ENCODE results near the gene AIMP1. TPM values are rescaled to one million over a fixed set of nuclear protein-coding genes. Genes with fewer than 3 reads are reported as not detected.
A peak's percentile ranks its signal among the peaks of the same experiment; 100 is the strongest.

AIMP1 gene
- 10 to 100 TPM; 47.0 to 51.9 TPM for total RNA-seq
- polyA plus RNA-seq, result 10 to 100 TPM; 72.6 to 95.9 TPM

DNA sequence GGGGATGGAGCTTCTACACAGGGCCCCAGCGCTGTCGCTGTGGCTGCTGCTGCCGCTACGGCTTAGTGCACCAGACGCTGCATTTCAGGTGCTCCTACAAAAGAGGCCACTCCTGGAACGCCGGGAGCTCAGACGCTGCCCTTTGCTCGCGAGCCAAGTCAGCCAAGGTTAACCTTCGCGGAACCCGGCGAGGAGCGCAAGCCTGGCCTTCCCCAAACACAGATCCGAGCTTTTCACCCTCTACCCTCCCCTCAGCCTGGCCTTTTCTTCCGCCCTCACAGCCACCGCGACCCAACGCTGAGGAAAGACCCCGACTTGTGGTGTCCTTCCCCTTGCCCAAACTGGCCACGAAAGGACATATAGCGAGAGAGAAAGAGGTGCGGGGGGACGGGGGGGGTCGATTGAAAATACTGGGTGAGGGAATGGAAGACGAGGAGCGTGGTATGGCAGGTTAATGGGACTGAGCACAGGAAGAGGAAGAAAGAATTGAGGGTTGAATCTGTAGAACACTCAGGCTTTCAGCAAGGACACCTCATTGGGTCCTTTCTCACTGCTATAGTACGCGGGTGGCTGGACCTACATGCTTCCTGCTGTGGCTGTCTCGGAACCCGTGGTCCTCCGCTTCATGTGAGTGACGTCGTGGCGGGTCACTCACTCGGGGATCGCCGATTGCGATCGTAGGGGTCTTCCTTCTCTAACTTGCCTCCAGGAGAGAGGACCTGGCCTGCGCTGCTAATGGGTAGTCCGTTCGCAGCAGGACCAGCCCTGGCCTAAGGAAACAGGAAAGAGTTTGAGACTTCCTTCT is at the start of gene AIMP1, which contains the start of gene TBCK:
Gene AIMP1, plus strand, starts transcription at position 583 of the 805 bp plus-strand sequence. CDS start 8,460 bp downstream, outside the sequence.
Gene TBCK, minus strand, starts transcription at position 242 of the 805 bp plus-strand sequence. CDS start 7,249 bp downstream, outside the sequence.
- peak within 1 kb of the TSS; percentile 96 for H3K27ac ChIP-seq (ENCODE audit: low read depth, low read length)
- H3K4me3 ChIP-seq (ENCODE audit: low read length in 2 of 2), result peak within 1 kb of the TSS; percentile 91 to 94
- H3K27me3 Mint-ChIP-seq, result no peaks in the 10 kb centered on the region
- CTCF ChIA-PET (ENCODE audit: partially characterized antibody), result interaction anchor here (1.8 kb wide), 1 partner anchor 12 kb away, joined by 6 read pairs; no protein-coding TSS in a partner anchor
- no peak within 1 kb of the TSS for H3K27ac Mint-ChIP-seq
- peak; percentile 90 to 93 (median 92) for DNase-seq
- peaks cover 11 to 14% of the 10 kb centered on the region in 2 donors for H3K36me3 Mint-ChIP-seq
- H3K36me3 ChIP-seq (ENCODE audit: insufficient read depth, low read length), result no peaks in the 10 kb centered on the region
- no peak within 1 kb of the TSS for H3K4me3 Mint-ChIP-seq
- H3K9me3 Mint-ChIP-seq, result peaks cover 0 to 5% (median 0%) of the 10 kb centered on the region in 8 donors
- peaks cover 41% of the 10 kb centered on the region for H3K4me1 ChIP-seq (ENCODE audit: insufficient read depth, low read length)
- H3K4me1 Mint-ChIP-seq, result peaks cover 22 to 44% (median 23%) of the 10 kb centered on the region in 4 donors
- intact Hi-C loops (cut with micrococcal nuclease), result loop anchor here (1.0 to 10.0 kb wide), 4 partner anchors 608 to 1669 kb away; partner anchors contain the start of genes GSTCD, HADH, INTS12 and PAPSS1
- POLR2A ChIA-PET (ENCODE audit: partially characterized antibody), result interaction anchor here (0.7 to 1.3 kb wide), 10 partner anchors 11 to 1404 kb away, joined by 3 to 13 read pairs (median 4); partner anchors contain the start of genes PAPSS1 and PPA2
- H3K27me3 ChIP-seq (ENCODE audit: insufficient read depth, low read length), result no peaks in the 10 kb centered on the region
- no peaks in the 10 kb centered on the region for H3K9me3 ChIP-seq (ENCODE audit: control insufficient read depth in 1 of 2, low read length in 2 of 2)

DNA sequence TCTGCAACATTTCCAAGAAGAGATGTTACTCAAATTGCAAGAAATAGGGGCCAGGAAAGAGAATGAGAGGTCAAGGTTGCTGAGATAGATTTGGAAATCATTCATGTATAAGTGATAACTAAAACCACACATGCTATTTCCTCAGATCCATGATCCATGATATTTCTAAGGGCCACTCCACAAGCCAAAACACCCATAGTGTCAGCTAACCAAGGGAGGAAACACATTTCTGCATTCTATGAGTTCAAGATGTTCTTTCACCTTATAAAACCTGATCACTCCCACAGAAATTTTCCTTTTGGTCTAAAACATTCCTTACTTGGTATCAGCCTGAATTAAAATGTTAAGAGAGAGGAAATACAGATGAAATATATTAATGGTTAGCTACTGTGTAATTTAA is 47.6 kb upstream of the AIMP1 start:
- H3K27ac Mint-ChIP-seq, result no peak overlapping the region
- H3K27me3 Mint-ChIP-seq, result no peaks in the 10 kb centered on the region
- peaks cover 0 to 6% (median 2%) of the 10 kb centered on the region in 4 donors for H3K4me1 Mint-ChIP-seq
- intact Hi-C loops (cut with micrococcal nuclease), result loop anchor here (10.0 kb wide), 1 partner anchor 916 kb away; no protein-coding TSS in a partner anchor
- Histone ChIP-seq H3K27ac (ENCODE audit: low read depth, low read length) (no peak overlapping the region), H3K4me3 (ENCODE audit: low read length in 2 of 2) (no peak overlapping the region), H3K36me3 (ENCODE audit: insufficient read depth, low read length) (no peaks in the 10 kb centered on the region), H3K4me1 (ENCODE audit: insufficient read depth, low read length) (no peaks in the 10 kb centered on the region), H3K27me3 (ENCODE audit: insufficient read depth, low read length) (no peaks in the 10 kb centered on the region), H3K9me3 (ENCODE audit: control insufficient read depth in 1 of 2, low read length in 2 of 2) (no peaks in the 10 kb centered on the region)
- H3K36me3 Mint-ChIP-seq, result peaks cover 5 to 7% of the 10 kb centered on the region in 2 donors
- ChIA-PET CTCF (ENCODE audit: partially characterized antibody) (no interaction called here), POLR2A (ENCODE audit: partially characterized antibody) (no interaction called here)
- H3K9me3 Mint-ChIP-seq, result no peaks in the 10 kb centered on the region
- H3K4me3 Mint-ChIP-seq, result no peak overlapping the region
- DNase-seq, result no peak

DNA sequence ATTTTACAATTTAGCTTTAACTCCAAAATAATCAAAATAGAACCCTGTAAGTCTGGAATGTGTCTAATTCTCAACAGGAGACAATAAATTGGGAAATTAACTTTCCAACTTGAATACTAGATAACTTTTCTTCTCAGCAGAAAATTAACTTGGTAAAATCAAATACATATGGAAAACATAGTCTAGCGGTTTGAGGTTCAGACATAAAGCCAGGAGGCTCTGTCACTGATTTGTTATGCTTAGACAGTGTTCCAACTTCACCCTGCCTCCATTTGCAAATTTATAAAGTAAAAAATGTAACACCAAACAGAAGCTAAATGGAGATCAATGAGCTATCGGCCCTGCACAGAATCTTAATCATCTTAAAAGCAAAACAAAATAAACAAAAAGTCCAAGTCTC is 46.6 kb upstream of the AIMP1 start:
- Histone ChIP-seq H3K27me3 (ENCODE audit: insufficient read depth, low read length) (no peaks in the 10 kb centered on the region), H3K27ac (ENCODE audit: low read depth, low read length) (no peak overlapping the region), H3K36me3 (ENCODE audit: insufficient read depth, low read length) (no peaks in the 10 kb centered on the region), H3K4me1 (ENCODE audit: insufficient read depth, low read length) (no peaks in the 10 kb centered on the region), H3K9me3 (ENCODE audit: control insufficient read depth in 1 of 2, low read length in 2 of 2) (no peaks in the 10 kb centered on the region), H3K4me3 (ENCODE audit: low read length in 2 of 2) (no peak overlapping the region)
- intact Hi-C loops (cut with micrococcal nuclease), result loop anchor here (10.0 kb wide), 1 partner anchor 915 kb away; no protein-coding TSS in a partner anchor
- H3K9me3 Mint-ChIP-seq, result no peaks in the 10 kb centered on the region
- no peak overlapping the region for H3K4me3 Mint-ChIP-seq
- ChIA-PET POLR2A (ENCODE audit: partially characterized antibody) (no interaction called here), CTCF (ENCODE audit: partially characterized antibody) (no interaction called here)
- H3K27ac Mint-ChIP-seq, result no peak overlapping the region
- DNase-seq, result no peak
- peaks cover 0 to 9% (median 3%) of the 10 kb centered on the region in 4 donors for H3K4me1 Mint-ChIP-seq
- no peaks in the 10 kb centered on the region for H3K27me3 Mint-ChIP-seq
- H3K36me3 Mint-ChIP-seq, result peaks cover 10 to 14% of the 10 kb centered on the region in 2 donors

DNA sequence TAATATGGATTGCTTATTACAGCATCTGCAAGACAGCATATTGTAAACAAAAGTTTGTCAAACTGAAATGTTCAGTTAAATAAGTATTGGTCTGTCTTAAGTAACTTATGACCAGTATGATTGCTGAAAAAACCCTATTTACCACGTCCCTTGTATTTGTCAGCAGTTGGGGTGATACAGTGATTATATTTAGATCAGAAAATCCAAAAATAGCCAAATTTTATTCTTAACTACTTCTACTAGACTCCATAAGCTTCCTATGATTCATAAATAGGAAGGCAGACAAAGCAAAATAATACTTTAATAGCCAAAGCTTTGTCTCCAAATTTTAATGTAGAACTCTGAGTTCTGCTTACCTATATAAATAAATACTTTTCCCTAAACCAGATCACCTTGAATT is 45.6 kb upstream of the AIMP1 start:
- ChIA-PET POLR2A (ENCODE audit: partially characterized antibody) (no interaction called here), CTCF (ENCODE audit: partially characterized antibody) (no interaction called here)
- Histone ChIP-seq H3K27me3 (ENCODE audit: insufficient read depth, low read length) (no peaks in the 10 kb centered on the region), H3K36me3 (ENCODE audit: insufficient read depth, low read length) (no peaks in the 10 kb centered on the region), H3K9me3 (ENCODE audit: control insufficient read depth in 1 of 2, low read length in 2 of 2) (no peaks in the 10 kb centered on the region), H3K4me1 (ENCODE audit: insufficient read depth, low read length) (no peaks in the 10 kb centered on the region), H3K27ac (ENCODE audit: low read depth, low read length) (no peak overlapping the region), H3K4me3 (ENCODE audit: low read length in 2 of 2) (no peak overlapping the region)
- H3K27me3 Mint-ChIP-seq, result no peaks in the 10 kb centered on the region
- H3K4me1 Mint-ChIP-seq, result peaks cover 0 to 9% (median 3%) of the 10 kb centered on the region in 4 donors
- H3K36me3 Mint-ChIP-seq, result peaks cover 10 to 17% of the 10 kb centered on the region in 2 donors
- H3K9me3 Mint-ChIP-seq, result no peaks in the 10 kb centered on the region
- H3K27ac Mint-ChIP-seq, result no peak overlapping the region
- H3K4me3 Mint-ChIP-seq, result no peak overlapping the region
- intact Hi-C loops (cut with micrococcal nuclease), result no loop called here
- no peak for DNase-seq

DNA sequence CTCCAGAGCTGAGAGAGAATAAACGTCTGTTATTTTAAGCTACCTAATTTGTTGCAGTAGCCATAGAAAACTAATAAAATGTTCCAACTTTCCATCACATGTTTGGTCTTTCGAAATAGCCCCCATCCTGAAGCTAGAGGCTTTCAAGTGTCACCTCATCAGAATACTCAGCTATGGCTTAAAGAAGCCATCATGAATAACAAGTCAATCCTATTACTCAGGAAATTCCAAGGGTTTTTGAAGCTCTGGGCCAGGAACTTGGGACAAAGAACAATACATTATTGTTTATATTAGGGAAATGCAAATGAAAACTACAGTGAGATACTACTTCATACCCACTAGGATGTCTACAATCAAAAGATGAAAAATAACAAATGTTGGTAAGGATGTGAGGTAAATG is 42.5 kb upstream of the AIMP1 start:
- Mint-ChIP-seq H3K36me3 (peaks cover 5 to 20% of the 10 kb centered on the region in 2 donors), H3K4me1 (peaks cover 0 to 6% (median 2%) of the 10 kb centered on the region in 4 donors), H3K4me3 (no peak overlapping the region), H3K27ac (no peak overlapping the region), H3K9me3 (no peaks in the 10 kb centered on the region), H3K27me3 (no peaks in the 10 kb centered on the region)
- Histone ChIP-seq H3K9me3 (ENCODE audit: control insufficient read depth in 1 of 2, low read length in 2 of 2) (no peaks in the 10 kb centered on the region), H3K27ac (ENCODE audit: low read depth, low read length) (no peak overlapping the region), H3K4me3 (ENCODE audit: low read length in 2 of 2) (no peak overlapping the region), H3K36me3 (ENCODE audit: insufficient read depth, low read length) (no peaks in the 10 kb centered on the region), H3K4me1 (ENCODE audit: insufficient read depth, low read length) (no peaks in the 10 kb centered on the region), H3K27me3 (ENCODE audit: insufficient read depth, low read length) (no peaks in the 10 kb centered on the region)
- POLR2A ChIA-PET (ENCODE audit: partially characterized antibody), result no interaction called here
- no peak for DNase-seq
- intact Hi-C loops (cut with micrococcal nuclease), result no loop called here
- CTCF ChIA-PET (ENCODE audit: partially characterized antibody), result no interaction called here

DNA sequence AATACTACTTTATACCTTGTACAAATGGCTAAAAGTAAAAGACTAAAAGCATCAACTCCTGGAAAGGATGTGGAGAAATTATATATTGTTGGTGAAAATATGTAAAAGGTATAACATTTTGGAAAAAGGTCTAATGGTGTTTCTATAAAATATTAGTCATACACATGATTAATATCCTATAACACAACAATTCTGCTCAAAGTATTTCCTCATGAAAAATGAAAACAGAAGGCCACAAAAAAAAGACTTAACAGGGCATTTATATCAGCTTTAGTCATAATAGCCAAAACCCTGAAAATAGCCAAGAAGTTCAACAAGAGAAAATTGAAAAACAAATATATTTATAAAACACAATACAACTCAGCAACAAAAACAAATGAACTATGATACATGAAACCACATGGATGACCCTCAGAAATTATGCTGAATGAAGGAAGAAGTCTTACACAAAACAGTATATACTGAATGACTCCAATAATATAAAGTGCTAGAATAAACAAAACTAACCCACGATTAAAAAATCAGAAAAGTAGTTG is 39.1 kb upstream of the AIMP1 start:
- Histone ChIP-seq H3K4me1 (ENCODE audit: insufficient read depth, low read length) (no peaks in the 10 kb centered on the region), H3K27ac (ENCODE audit: low read depth, low read length) (no peak overlapping the region), H3K36me3 (ENCODE audit: insufficient read depth, low read length) (no peaks in the 10 kb centered on the region), H3K27me3 (ENCODE audit: insufficient read depth, low read length) (no peaks in the 10 kb centered on the region), H3K9me3 (ENCODE audit: control insufficient read depth in 1 of 2, low read length in 2 of 2) (no peaks in the 10 kb centered on the region), H3K4me3 (ENCODE audit: low read length in 2 of 2) (no peak overlapping the region)
- ChIA-PET CTCF (ENCODE audit: partially characterized antibody) (no interaction called here), POLR2A (ENCODE audit: partially characterized antibody) (no interaction called here)
- DNase-seq, result no peak
- H3K9me3 Mint-ChIP-seq, result peaks cover 0 to 3% (median 0%) of the 10 kb centered on the region in 8 donors
- H3K27ac Mint-ChIP-seq, result no peak overlapping the region
- intact Hi-C loops (cut with micrococcal nuclease), result no loop called here
- peaks cover 9 to 23% of the 10 kb centered on the region in 2 donors for H3K36me3 Mint-ChIP-seq
- H3K4me3 Mint-ChIP-seq, result no peak overlapping the region
- H3K27me3 Mint-ChIP-seq, result no peaks in the 10 kb centered on the region
- H3K4me1 Mint-ChIP-seq, result peaks cover 0 to 9% (median 4%) of the 10 kb centered on the region in 4 donors

DNA sequence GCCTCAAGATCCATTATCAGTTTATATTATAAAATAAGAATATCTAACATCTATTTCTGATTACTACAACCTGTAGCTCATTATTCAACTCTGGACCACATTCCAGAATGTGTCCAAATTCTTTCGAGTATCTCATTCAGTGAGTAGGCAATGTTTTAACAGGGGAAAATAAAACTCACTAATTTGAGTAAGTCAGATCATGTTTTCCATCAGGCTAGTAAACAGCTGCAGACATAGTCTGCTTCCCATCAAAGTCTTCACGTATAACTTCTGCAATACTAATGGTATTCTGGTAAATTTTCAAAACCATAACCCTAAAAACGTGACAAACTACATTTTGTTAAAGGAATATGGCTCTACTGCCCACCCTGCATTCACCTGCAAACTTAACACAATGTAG is 32.1 kb upstream of the AIMP1 start:
- Histone ChIP-seq H3K4me3 (ENCODE audit: low read length in 2 of 2) (no peak overlapping the region), H3K36me3 (ENCODE audit: insufficient read depth, low read length) (no peaks in the 10 kb centered on the region), H3K9me3 (ENCODE audit: control insufficient read depth in 1 of 2, low read length in 2 of 2) (no peaks in the 10 kb centered on the region), H3K4me1 (ENCODE audit: insufficient read depth, low read length) (no peaks in the 10 kb centered on the region), H3K27me3 (ENCODE audit: insufficient read depth, low read length) (no peaks in the 10 kb centered on the region), H3K27ac (ENCODE audit: low read depth, low read length) (no peak overlapping the region)
- intact Hi-C loops (cut with micrococcal nuclease), result no loop called here
- no peak overlapping the region for H3K27ac Mint-ChIP-seq
- DNase-seq, result no peak
- H3K27me3 Mint-ChIP-seq, result no peaks in the 10 kb centered on the region
- ChIA-PET CTCF (ENCODE audit: partially characterized antibody) (no interaction called here), POLR2A (ENCODE audit: partially characterized antibody) (interaction anchor here (1.0 kb wide), 1 partner anchor 32 kb away, joined by 3 read pairs; the partner anchor contains the start of gene TBCK)
- H3K4me1 Mint-ChIP-seq, result peaks cover 0 to 7% (median 4%) of the 10 kb centered on the region in 4 donors
- peaks cover 32 to 34% of the 10 kb centered on the region in 2 donors for H3K36me3 Mint-ChIP-seq
- H3K9me3 Mint-ChIP-seq, result peaks cover 0 to 3% (median 0%) of the 10 kb centered on the region in 8 donors
- no peak overlapping the region for H3K4me3 Mint-ChIP-seq
